Measurements from ENCODE around the gene GNL2.

GNL2 gene

DNA sequence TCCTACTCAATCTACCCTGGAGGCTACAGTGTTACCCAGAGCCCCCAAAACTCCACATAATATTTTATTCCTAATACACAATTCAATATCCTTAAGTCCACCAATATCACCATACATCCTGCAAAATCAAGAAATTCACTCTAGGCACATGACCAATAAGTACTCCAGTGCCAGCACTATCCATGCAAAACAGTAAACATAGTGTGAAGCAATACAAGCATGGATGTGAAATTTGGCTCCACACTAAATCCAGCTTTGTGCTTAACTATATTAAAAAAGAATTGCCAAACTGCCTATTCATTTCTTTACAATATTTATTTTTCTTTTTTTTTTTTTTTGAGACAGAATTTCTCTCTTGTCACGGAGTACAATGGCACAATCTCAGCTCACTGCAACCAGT, 78.2 kb downstream of the GNL2 start:
- DNase-seq (ENCODE audit: low read depth in 2 of 3, low spot score in 1 of 3): no peak

Data from stimulated activated CD4-positive, alpha-beta T cell treated with anti-CD3 and anti-CD28 coated beads, Interleukin-12 subunit alpha, Interleukin-12 subunit beta, amount 100 ng/mL, for 48 hours (primary cell).